HG03025 (cell line): Measurements from ENCODE around the gene MCHR1.

ENCODE experiments used
- ATAC-seq: cut with Tn5 transposase; IDR thresholded peaks from one replicate; pipeline ENCODE4 v1.9.1; 2021; ENCODE audit warnings: mild to moderate bottlenecking, moderate library complexity; ENCODE audit not compliant: unreplicated experiment, low FRiP score

MCHR1 gene

DNA sequence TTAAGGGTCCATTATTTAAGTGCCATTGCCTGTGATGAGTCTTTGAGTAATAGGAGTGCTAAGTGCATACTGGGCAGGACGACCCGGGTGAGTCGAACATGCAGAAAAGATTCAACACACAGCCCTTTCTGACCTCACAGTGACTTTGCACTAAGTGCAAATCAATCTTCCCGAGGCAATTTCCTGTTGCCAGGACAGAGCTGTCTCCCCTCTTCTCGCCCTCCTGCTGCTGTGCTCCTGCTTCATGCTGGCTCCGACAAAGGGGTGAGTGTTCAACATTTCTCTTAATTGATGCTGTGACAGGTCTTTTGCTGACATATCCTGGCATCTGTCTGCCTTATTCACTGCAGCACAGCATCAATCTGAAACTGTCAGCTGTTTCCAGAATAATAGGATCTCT lies 42.0 kb downstream of the MCHR1 start:
- ATAC-seq = no peak

DNA sequence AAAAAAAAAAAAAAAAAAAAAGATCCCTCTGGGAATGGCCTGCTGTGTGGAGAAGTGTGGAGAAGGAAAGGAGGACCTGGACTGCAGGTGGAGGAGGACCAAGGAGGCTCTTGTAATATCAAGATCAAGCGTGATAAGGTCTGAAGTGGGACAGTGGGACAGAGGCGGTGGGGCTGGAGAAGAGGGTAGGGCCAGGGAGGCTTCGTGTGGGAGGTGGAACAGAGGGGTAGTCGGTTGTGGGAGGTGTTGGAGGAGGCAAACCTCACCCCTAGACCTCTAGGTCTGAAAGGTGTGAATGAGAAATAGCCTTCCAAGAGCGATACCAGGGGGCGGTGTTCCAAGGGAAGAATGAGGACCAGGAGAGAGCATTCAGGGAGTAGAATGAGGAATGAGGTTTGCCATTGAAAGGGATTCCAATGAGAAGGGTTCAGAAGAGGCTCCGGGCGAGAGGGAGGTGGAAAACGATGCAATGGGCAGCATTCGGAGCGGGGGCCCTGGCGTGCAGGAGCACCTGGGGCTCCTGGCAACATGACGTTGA lies 44.2 kb downstream of the MCHR1 start:
- no peak for ATAC-seq

GRCh38 chr22:40726514-40726913 lies 47.2 kb downstream of the MCHR1 start:
- no peak for ATAC-seq

DNA sequence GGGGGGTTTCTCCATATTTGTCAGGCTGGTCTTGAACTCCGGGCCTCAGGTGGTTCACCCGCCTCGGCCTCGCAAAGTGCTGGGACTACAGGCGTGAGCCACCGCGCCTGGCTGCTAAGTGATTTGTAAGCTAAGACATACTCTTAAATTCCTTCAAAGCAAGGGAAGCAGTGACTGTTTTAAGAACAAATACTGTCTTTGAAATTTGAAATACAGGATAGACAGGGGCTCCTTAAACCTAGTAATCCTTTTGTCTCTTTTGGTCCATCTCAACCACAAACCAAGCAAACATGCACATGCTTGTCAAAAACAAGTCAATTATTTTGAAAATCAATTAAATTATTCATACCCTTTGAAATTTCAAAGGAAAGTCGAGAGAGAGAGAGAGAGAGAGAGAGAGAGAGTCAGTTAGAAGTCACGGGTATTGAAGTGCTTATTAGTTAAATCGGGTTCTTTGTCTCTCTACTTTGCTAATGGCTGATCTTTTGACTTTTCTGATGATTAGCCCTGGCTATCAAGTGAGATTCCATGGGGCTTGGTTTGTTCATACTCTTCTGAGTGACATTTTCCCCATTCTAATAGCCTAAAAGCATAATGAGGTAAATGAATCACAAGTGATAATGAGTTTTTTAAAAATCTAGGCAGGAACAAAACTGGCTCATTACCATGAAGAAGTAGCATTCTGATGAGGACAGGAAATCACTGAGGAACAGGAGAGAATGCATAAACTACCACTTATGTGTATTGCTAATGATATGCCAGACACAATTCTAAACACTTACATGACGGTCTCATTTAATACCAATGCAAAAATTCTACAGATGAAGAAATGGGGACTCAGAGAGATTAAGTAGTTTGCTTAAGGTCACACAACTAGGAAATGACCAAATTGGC lies 48.0 kb downstream of the MCHR1 start:
- no peak for ATAC-seq

- no peak for ATAC-seq
Measured at GRCh38 chr22:40727964-40728615, 48.8 kb downstream of the MCHR1 start.

DNA sequence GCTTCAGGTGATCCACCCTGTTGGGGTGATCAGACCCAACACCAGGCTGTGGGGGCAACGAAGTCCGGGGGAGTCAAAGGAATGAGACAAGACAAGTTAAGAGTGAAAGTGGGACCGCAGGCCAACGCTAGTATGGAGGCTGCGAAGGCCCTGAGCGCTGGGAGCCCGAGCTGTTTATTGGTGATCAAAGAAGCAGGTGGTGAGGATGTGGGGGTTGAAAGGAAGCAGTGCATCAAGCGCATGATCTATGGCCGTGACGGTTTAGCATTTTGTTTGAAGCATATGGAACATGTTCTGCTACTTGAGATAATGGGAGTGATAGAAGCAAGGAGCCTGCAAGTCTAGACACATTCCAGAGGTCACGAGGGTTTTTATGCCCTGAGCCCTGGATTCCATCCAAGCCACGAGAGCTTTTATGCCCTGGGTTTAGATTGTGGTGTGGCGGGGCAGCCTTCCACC lies 49.5 kb downstream of the MCHR1 start:
- ATAC-seq = no peak

GRCh38 chr22:40729284-40729683 lies 50.0 kb downstream of the MCHR1 start:
- no peak for ATAC-seq
